GM06990 (cell line): Measurements from ENCODE around the gene TRIM22.

Experiments used
- DNase-seq: peaks from one replicate; pipeline ENCODE4 v3.0.0-alpha.2; 2011; ENCODE audit not compliant: insufficient read length; ENCODE audit errors: extremely low read depth
- H3K27me3 ChIP-seq: replicated peaks from 2 replicates; pipeline ENCODE4 v1.6.0; 2011; ENCODE audit warnings: low read length; ENCODE audit not compliant: control insufficient read depth, insufficient read depth
- H3K36me3 ChIP-seq: 2 replicates; pipeline ENCODE4 v1.5.1; 2011; ENCODE audit warnings: low read length; ENCODE audit not compliant: control insufficient read depth, insufficient read depth
- H3K4me3 ChIP-seq: replicated peaks from 2 replicates; pipeline ENCODE4 v1.5.1; 2011; ENCODE audit warnings: low read depth, mild to moderate bottlenecking, control low read depth, low read length
- TF ChIP-seq, protein P1 (sequence below): IDR thresholded peaks from 2 replicates; pipeline ENCODE4 v1.5.1; 2011; ENCODE audit warnings: low read length, control low read depth, mild to moderate bottlenecking, inconsistent platforms; ENCODE audit not compliant: insufficient read depth, poor library complexity, severe bottlenecking

TRIM22 gene

DNA sequence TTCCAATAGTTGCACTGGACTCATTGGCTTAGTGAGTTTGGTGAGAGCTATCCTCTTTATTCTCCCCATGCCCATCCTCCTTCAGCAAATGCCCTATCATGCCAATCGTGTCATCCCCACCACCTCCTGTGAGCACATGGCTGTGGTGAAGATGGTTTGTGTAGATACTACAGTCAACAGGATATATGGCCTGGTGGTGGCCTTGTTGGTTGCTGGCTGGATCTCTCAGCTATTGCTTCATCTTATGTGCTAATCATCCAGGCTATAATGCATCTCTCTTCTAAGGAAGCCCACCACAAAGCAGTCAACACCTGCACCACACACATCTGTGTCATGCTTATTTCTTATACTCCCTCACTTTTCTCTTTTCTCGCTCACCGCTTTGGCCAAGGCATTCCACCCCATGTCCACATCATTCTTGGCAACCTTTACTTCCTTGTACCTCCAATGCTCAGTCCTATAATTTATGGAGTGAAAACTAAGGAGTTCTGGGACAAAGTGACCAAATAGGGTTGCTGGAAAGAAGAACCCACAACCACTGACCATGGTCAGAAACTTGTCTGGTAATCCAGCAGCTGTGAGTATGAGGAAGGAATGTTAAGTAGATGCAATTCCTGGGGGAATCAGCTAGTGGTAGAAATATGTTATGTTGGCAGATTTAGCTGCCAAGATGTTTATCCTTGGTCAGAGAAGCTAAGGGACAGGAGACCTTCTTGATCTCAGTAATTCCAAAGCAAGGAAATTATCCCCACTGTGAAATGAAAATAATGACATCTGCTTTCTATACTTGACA is 30.3 kb downstream of the TRIM22 start:
- H3K4me3 ChIP-seq, result no peak overlapping the region
- H3K36me3 ChIP-seq, result no peaks in the 10 kb centered on the region
- no peaks in the 10 kb centered on the region; the same call in 1 of the 2 replicates for H3K27me3 ChIP-seq
- TF ChIP-seq, protein P1, sequence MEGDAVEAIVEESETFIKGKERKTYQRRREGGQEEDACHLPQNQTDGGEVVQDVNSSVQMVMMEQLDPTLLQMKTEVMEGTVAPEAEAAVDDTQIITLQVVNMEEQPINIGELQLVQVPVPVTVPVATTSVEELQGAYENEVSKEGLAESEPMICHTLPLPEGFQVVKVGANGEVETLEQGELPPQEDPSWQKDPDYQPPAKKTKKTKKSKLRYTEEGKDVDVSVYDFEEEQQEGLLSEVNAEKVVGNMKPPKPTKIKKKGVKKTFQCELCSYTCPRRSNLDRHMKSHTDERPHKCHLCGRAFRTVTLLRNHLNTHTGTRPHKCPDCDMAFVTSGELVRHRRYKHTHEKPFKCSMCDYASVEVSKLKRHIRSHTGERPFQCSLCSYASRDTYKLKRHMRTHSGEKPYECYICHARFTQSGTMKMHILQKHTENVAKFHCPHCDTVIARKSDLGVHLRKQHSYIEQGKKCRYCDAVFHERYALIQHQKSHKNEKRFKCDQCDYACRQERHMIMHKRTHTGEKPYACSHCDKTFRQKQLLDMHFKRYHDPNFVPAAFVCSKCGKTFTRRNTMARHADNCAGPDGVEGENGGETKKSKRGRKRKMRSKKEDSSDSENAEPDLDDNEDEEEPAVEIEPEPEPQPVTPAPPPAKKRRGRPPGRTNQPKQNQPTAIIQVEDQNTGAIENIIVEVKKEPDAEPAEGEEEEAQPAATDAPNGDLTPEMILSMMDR, result no peak
- DNase-seq, result no peak

DNA sequence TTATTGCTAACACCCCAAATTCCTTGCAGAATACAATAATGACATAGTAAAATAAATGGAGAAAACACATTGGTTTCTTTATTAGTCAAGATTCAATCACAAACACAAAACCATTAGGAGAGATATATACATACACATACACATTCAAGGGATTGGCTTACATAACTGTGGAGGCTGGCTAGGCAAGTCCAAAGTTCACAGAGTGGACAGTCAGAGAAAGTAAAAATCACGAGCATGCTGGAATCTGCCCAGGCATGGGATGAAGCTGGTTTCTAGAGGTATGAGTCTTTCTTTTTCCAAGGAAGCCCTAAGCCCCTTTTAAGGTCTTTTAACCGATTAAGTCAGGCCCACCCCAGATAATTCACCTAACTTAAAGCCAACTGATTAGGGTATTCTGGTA is 33.0 kb downstream of the TRIM22 start:
- H3K27me3 ChIP-seq, result no peaks in the 10 kb centered on the region; the same call in 1 of the 2 replicates
- TF ChIP-seq, protein P1, result no peak
- no peaks in the 10 kb centered on the region for H3K36me3 ChIP-seq
- no peak for DNase-seq
- H3K4me3 ChIP-seq, result no peak overlapping the region

DNA sequence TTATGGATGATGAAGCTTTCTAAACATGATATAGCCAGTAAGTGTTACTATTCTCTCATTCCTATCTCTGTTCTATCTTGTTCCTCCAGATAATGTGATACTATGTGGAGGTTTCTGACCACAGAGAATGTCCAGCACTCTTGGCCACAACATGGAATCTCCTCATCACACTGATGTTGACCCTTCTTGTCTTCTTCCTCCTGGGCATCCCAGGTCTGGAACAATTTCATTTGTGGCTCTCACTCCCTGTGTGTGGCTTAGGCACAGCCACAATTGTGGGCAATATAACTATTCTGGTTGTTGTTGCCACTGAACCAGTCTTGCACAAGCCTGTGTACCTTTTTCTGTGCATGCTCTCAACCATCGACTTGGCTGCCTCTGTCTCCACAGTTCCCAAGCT is 36.8 kb downstream of the TRIM22 start:
- TF ChIP-seq, protein P1, result no peak
- no peak for DNase-seq

DNA sequence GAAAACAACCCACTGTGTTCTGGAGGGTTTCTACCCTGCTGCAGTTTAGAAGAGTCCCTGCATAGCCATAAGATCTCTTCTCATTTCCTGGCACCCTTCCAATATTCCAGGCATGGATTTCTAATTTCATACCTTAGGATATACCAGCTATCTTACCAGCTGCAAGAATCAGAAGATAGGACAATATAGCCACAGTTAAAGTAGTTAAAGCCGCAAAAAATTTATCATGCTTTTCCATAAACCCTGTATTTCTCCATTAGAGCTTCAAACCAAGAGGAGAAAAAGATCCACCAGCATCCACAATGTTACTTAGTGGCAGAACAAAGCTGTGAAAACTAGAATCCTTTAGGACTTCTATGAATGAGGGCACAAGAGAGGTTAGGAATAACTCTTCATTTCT is 38.1 kb downstream of the TRIM22 start:
- H3K4me3 ChIP-seq, result no peak overlapping the region
- no peaks in the 10 kb centered on the region; the same call in 1 of the 2 replicates for H3K27me3 ChIP-seq
- TF ChIP-seq, protein P1, result no peak
- no peak for DNase-seq
- H3K36me3 ChIP-seq, result no peaks in the 10 kb centered on the region

More for the DNA sequence above, 36.8 kb downstream of the TRIM22 start:
- H3K4me3 ChIP-seq, result no peak overlapping the region
- H3K27me3 ChIP-seq, result no peaks in the 10 kb centered on the region; the same call in 1 of the 2 replicates
- H3K36me3 ChIP-seq, result no peaks in the 10 kb centered on the region

DNA sequence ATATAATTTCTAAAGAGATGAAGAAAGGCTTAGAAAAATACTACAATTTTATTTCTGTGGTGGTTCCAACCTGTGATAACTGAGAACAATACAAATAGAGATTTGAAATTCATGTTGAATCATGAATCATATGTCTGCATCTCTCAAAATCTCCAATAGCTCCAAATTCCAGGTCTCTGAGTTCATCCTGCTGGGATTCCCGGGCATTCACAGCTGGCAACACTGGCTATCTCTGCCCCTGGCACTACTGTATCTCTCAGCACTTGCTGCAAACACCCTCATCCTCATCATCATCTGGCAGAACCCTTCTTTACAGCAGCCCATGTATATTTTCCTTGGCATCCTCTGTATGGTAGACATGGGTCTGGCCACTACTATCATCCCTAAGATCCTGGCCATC is 46.8 kb downstream of the TRIM22 start, which contains the start of gene OR56B1:
Gene OR56B1 (plus strand): TSS at position 53 of the 400 bp plus-strand sequence. CDS start 69 bp downstream, at position 122.
- no peaks in the 10 kb centered on the region for H3K36me3 ChIP-seq
- H3K27me3 ChIP-seq, result no peaks in the 10 kb centered on the region
- DNase-seq, result no peak
- TF ChIP-seq, protein P1, result no peak
- H3K4me3 ChIP-seq, result no peak within 1 kb of the TSS
